Activated CD4-positive, alpha-beta memory T cell treated with anti-CD3 and anti-CD28 coated beads, Interleukin-2, amount 10 ng/mL, durations not matched to agents 7 days and 5 days (primary cell): ENCODE data around the gene ATP6V0A1. TPM values are rescaled to one million over a fixed set of nuclear protein-coding genes. Genes with fewer than 3 reads are reported as not detected.

ENCODE experiments used
- CTCF ChIA-PET: fragments of 350-600 bp; sonication (Branson Sonifier 250); formaldehyde crosslinking; loops from one replicate; lab custom pipeline; 2021; ENCODE audit warnings: antibody characterized with exemption, inconsistent platforms; lab: Charles Lee
- POLR2A ChIA-PET: fragments of 350-600 bp; sonication (Branson Sonifier 250); formaldehyde crosslinking; loops from one replicate; lab custom pipeline; 2021; ENCODE audit warnings: antibody characterized with exemption; lab: Charles Lee
- DNase-seq: peaks from one replicate; pipeline ENCODE4 v3.0.0-alpha.2; 2020
- H3K27ac Mint-ChIP-seq: one replicate; pipeline ENCODE4 v1.8.0; 2021; ENCODE audit warnings: mild to moderate bottlenecking, mixed read lengths
- H3K27me3 Mint-ChIP-seq: one replicate; pipeline ENCODE4 v1.8.0; 2021; ENCODE audit warnings: mixed read lengths
- H3K36me3 Mint-ChIP-seq: one replicate; pipeline ENCODE4 v1.8.0; 2021; ENCODE audit warnings: low read depth, mixed read lengths
- H3K4me1 Mint-ChIP-seq: one replicate; pipeline ENCODE4 v1.8.0; 2021; ENCODE audit warnings: mixed read lengths
- H3K4me3 Mint-ChIP-seq: one replicate; pipeline ENCODE4 v1.8.0; 2021; ENCODE audit warnings: mild to moderate bottlenecking, mixed read lengths
- H3K9me3 Mint-ChIP-seq: one replicate; pipeline ENCODE4 v1.8.0; 2021; ENCODE audit warnings: mixed read lengths
- total RNA-seq, 2 experiments: library from RNA; stranded (reverse); gene quantifications; one replicate each; pipeline ENCODE4 v1.2.3, GENCODE V29; 2021

ATP6V0A1 gene
- total RNA-seq, 2 experiments from 2014 or later: 5.8 to 8.6 TPM

DNA sequence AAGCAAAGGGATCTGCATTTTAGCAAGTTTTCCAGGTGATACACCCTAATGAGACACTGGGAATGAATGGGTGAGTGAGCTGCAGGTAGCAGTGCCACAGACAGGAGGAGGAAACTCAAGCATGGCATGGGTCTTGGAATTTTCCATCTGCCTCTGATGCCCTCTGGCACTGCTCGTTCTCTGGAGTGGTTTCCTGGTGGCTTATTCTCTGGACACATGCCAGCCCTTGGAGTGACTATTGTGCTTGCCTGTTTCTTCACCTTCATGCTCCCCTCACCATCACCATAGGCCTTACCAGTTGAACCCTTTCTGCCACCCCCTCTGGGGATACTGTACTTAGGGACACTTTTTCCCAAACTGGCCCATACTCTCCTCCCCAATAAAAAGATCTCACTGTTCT lies 104.9 kb downstream of the ATP6V0A1 start:
- H3K27ac Mint-ChIP-seq: peak overlapping the region; percentile 50
- POLR2A ChIA-PET: interaction anchor here (1.0 to 7.7 kb wide), 2 partner anchors 9 to 14 kb away, joined by 3 to 109 read pairs; partner anchors contain the start of gene PSMC3IP

DNA sequence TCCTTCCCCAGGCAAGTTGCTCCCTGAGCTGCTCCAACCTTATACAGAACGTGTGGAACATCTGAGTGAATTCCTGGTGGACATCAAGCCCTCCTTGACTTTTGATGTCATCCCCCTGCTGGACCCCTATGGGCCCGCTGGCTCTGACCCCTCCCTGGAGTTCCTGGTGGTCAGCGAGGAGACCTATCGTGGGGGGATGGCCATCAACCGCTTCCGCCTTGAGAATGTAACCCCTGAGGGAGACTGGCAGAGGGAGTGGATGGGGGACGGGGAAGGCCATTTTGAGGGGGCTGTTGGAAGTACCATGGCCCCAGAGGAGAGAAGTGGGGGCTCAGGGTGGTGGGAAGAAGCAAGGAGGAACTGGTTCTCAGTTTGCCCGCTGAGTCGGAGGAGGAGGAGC lies 105.3 kb downstream of the ATP6V0A1 start:
- H3K27me3 Mint-ChIP-seq: no peaks in the 10 kb centered on the region
- H3K4me1 Mint-ChIP-seq: peaks cover 55% of the 10 kb centered on the region
- H3K36me3 Mint-ChIP-seq: peaks cover 39% of the 10 kb centered on the region
- peak overlapping the region; percentile 96 for H3K4me3 Mint-ChIP-seq
- ChIA-PET POLR2A (interaction anchor here (1.5 to 7.7 kb wide), 2 partner anchors 9 to 14 kb away, joined by 7 to 109 read pairs; partner anchors contain the start of gene PSMC3IP), CTCF (interaction anchor here (2.7 kb wide), 1 partner anchor 14 kb away, joined by 11 read pairs; the partner anchor contains the start of gene PSMC3IP)
- H3K9me3 Mint-ChIP-seq: no peaks in the 10 kb centered on the region
- no peak for DNase-seq
- peak overlapping the region; percentile 50 for H3K27ac Mint-ChIP-seq

More for the DNA sequence above, 104.9 kb downstream of the ATP6V0A1 start:
- Mint-ChIP-seq H3K4me3 (peak overlapping the region; percentile 96), H3K9me3 (no peaks in the 10 kb centered on the region), H3K36me3 (peaks cover 37% of the 10 kb centered on the region), H3K27me3 (no peaks in the 10 kb centered on the region), H3K4me1 (peaks cover 51% of the 10 kb centered on the region)
- CTCF ChIA-PET: interaction anchor here (0.6 to 2.7 kb wide), 2 partner anchors 15 to 656 kb away, joined by 4 to 11 read pairs; partner anchors contain the start of gene PSMC3IP
- DNase-seq: no peak

DNA sequence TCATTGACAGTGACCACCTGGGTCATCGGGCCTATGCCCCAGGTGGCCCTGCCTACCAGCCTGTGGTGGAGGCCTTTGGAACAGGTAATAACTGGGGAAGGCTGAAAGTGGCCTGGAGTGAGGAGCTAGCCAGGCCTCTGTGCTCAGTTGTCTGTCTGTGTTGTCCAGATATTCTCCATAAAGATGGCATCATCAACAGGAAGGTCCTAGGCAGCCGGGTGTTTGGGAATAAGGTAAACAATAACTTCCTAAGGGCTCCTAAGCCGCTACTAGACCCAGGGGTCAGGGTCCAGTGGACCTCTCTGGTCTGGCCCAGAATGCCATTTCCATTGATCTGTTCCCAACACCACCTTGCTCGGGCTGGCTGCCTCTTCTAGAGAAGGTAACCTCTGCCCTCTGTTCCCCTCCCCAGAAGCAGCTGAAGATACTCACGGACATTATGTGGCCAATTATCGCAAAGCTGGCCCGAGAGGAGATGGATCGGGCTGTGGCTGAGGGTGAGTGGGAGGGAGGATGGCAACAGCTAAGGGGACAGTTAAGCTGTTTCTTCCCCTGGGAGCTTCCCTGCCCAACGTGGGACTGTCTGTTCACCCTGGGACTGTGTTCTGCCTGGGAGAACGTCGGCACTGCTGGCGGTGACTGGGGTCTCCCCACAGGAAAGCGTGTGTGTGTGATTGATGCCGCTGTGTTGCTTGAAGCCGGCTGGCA lies 106.3 kb downstream of the ATP6V0A1 start:
- Mint-ChIP-seq H3K4me3 (no peak overlapping the region), H3K4me1 (peaks cover 63% of the 10 kb centered on the region), H3K36me3 (peaks cover 50% of the 10 kb centered on the region), H3K27ac (no peak overlapping the region), H3K9me3 (no peaks in the 10 kb centered on the region), H3K27me3 (no peaks in the 10 kb centered on the region)
- CTCF ChIA-PET: interaction anchor here (0.5 to 2.7 kb wide), 2 partner anchors 13 to 254 kb away, joined by 3 to 11 read pairs; partner anchors contain the start of gene PSMC3IP
- DNase-seq: no peak
- POLR2A ChIA-PET: interaction anchor here (1.4 to 7.7 kb wide), 5 partner anchors 11 to 433 kb away, joined by 4 to 109 read pairs (median 5); partner anchors contain the start of genes NAGLU, PSMC3IP and VPS25

DNA sequence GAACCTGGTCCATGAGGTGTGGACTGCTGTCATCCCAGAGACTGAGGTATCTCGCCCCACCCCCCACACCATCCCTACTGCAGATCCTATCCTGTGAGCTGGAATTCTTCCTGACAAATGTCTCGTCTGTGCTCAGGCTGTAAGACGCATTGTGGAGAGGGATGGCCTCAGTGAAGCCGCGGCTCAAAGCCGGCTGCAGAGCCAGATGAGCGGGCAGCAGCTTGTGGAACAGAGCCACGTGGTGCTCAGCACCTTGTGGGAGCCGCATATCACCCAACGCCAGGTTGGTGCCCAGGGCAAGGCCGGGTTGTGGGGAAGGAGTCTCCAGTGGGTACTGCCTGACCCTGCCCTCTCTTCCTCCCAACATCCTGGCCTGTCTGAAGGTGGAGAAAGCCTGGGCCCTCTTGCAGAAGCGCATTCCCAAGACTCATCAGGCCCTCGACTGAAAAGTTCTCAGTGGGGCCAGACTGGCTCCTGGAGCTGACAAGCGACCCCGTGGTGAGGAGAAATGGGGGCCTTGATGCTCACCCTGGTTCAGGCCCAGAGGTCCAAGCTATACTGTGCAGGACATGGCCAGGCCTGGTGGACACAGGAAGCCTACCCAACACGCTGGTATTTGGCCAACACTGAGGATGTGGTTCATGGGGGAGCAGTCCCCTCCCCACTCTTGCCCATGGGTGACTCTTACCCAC lies 107.0 kb downstream of the ATP6V0A1 start:
- H3K27me3 Mint-ChIP-seq: no peaks in the 10 kb centered on the region
- peaks cover 55% of the 10 kb centered on the region for H3K36me3 Mint-ChIP-seq
- no peak overlapping the region for H3K4me3 Mint-ChIP-seq
- no peak for DNase-seq
- no peaks in the 10 kb centered on the region for H3K9me3 Mint-ChIP-seq
- H3K4me1 Mint-ChIP-seq: peaks cover 61% of the 10 kb centered on the region
- ChIA-PET CTCF (interaction anchor here (0.8 to 3.8 kb wide), 2 partner anchors 12 to 48 kb away, joined by 3 to 37 read pairs; partner anchors contain the start of gene PSMC3IP), POLR2A (interaction anchor here (1.4 to 7.7 kb wide), 6 partner anchors 11 to 432 kb away, joined by 4 to 109 read pairs (median 6); partner anchors contain the start of genes NAGLU, PSMC3IP and VPS25)
- H3K27ac Mint-ChIP-seq: peak overlapping the region; percentile 93

DNA sequence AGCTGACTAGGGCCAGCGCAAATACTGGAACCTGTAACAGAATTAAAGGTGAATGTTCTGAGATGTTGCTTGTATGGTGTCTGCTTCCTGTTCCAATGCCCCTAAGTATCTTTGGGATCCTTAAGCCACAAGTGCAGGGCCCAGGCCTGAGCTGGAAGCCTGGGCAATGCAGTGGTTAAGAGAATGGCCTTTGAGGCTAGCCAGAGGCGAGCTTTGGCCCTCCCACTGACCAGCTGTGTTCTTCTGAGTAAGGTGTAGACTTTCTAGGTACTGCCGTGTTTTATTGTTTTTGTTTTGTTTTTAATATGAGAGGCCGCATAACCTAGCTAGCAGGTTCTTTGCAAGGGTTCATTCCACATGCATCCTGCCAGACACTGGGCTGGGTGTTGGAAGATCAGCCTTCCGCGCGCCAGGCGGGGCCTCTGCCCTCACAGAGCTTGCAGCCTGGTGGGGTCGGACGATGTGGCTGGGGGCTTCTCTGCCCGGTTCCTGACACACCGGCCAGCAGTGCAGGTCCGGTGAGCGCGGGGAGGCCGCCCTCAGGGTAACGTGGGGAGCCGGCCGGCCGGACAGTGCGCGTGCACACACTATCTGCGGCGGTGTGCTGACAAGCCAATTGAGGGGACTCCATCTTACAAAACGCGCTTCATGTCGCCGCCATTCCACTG lies 107.7 kb downstream of the ATP6V0A1 start:
- ChIA-PET POLR2A (interaction anchor here (1.2 to 7.7 kb wide), 10 partner anchors 11 to 432 kb away, joined by 3 to 109 read pairs (median 6); partner anchors contain the start of genes BECN1, NAGLU, PSMC3IP and RETREG3), CTCF (interaction anchor here (0.8 to 3.8 kb wide), 4 partner anchors 11 to 264 kb away, joined by 3 to 37 read pairs (median 6); partner anchors contain the start of gene PSMC3IP)
- H3K27ac Mint-ChIP-seq: peak overlapping the region; percentile 93
- H3K36me3 Mint-ChIP-seq: peaks cover 61% of the 10 kb centered on the region
- H3K9me3 Mint-ChIP-seq: no peaks in the 10 kb centered on the region
- H3K27me3 Mint-ChIP-seq: no peaks in the 10 kb centered on the region
- H3K4me3 Mint-ChIP-seq: peak overlapping the region; percentile 92
- peaks cover 62% of the 10 kb centered on the region for H3K4me1 Mint-ChIP-seq
- no peak for DNase-seq

DNA sequence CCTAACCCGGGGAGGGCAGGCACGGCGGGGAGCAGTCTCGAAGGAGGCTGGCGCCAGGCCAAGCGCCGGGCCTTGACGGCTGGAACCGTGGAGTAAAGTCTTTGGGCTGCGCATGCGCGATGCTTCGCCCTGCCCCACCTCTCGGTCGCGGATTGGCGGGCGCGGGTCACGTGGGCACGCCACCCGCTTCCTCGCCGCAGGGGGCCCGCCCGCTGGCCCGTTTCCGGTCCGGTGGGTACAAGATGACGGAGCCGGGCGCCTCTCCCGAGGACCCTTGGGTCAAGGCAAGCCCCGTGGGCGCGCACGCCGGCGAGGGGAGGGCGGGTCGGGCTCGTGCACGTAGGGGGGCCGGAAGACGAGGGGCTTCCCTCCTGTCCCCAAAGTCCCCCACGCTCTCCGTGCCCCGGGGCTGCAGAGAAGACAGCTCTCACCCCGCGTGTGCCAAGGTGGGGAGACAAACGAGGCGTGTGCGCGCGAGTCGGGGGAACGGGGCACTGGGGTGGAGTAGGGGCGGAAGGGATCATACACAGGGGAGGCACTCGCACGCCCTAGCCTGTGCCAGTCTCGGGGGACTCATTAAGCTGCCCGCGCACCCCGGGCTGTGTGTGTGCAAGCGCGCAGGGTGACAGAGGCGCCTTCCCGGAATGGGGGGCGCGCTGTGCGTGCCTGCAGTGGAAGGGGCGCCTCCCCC lies 108.3 kb downstream of the ATP6V0A1 start, which contains the start of gene MLX:
MLX (plus strand) TSS at position 218 of the 691 bp plus-strand sequence; CDS start at position 243, 25 bp downstream.
- H3K27ac Mint-ChIP-seq: peak within 1 kb of the TSS; percentile 93
- H3K4me1 Mint-ChIP-seq: peaks cover 59% of the 10 kb centered on the region
- H3K9me3 Mint-ChIP-seq: no peaks in the 10 kb centered on the region
- CTCF ChIA-PET: interaction anchor here (0.9 to 3.8 kb wide), 3 partner anchors 10 to 263 kb away, joined by 5 to 37 read pairs (median 8); partner anchors contain the start of gene PSMC3IP
- no peaks in the 10 kb centered on the region for H3K27me3 Mint-ChIP-seq
- peak within 1 kb of the TSS; percentile 92 for H3K4me3 Mint-ChIP-seq
- POLR2A ChIA-PET: interaction anchor here (0.7 to 7.7 kb wide), 12 partner anchors 10 to 257 kb away, joined by 3 to 109 read pairs (median 5); partner anchors contain the start of genes BECN1, NAGLU, PLEKHH3 and PSMC3IP
- peak; percentile 93 for DNase-seq
- H3K36me3 Mint-ChIP-seq: peaks cover 64% of the 10 kb centered on the region

DNA sequence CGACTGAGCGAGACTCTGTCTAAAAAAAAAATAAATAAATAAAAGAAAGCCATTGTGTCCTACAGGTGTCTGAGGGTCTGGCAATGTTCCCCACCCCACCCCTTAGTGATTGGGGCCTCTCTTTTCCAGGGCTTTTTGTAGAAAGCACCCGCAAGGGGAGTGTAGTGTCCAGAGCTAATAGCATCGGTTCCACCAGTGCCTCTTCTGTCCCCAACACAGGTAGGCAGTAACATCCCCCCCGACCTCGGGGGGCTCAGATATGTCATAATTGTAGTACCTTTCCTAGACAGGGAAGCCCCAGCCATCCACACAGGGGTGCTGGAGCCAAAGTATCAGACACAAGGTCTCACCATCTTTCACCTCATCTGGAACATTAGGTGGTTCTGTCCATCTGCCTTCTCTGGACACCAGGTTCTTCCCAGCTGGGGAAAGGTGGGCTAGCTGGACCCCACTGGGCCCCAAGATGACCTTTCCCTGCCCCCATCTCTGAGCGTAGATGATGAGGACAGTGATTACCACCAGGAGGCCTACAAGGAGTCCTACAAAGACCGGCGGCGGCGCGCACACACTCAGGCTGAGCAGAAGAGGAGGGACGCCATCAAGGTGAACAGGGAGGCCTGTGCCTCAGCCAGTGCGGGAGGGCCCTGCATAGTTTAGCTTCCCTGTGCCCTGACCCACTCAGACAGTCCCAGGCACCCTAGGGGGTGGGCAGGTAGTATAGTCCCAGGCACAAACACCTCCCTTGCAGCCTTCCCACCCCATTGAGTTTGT lies 109.8 kb downstream of the ATP6V0A1 start:
- Mint-ChIP-seq H3K4me3 (peak overlapping the region; percentile 92), H3K9me3 (no peaks in the 10 kb centered on the region), H3K27ac (peak overlapping the region; percentile 58), H3K27me3 (no peaks in the 10 kb centered on the region), H3K4me1 (peaks cover 56% of the 10 kb centered on the region), H3K36me3 (peaks cover 70% of the 10 kb centered on the region)
- ChIA-PET POLR2A (interaction anchor here (1.2 to 7.7 kb wide), 3 partner anchors 9 to 32 kb away, joined by 8 to 109 read pairs (median 23); partner anchors contain the start of genes NAGLU and PSMC3IP), CTCF (interaction anchor here (3.8 kb wide), 1 partner anchor 9 kb away, joined by 37 read pairs; the partner anchor contains the start of gene PSMC3IP)
- DNase-seq: no peak

DNA sequence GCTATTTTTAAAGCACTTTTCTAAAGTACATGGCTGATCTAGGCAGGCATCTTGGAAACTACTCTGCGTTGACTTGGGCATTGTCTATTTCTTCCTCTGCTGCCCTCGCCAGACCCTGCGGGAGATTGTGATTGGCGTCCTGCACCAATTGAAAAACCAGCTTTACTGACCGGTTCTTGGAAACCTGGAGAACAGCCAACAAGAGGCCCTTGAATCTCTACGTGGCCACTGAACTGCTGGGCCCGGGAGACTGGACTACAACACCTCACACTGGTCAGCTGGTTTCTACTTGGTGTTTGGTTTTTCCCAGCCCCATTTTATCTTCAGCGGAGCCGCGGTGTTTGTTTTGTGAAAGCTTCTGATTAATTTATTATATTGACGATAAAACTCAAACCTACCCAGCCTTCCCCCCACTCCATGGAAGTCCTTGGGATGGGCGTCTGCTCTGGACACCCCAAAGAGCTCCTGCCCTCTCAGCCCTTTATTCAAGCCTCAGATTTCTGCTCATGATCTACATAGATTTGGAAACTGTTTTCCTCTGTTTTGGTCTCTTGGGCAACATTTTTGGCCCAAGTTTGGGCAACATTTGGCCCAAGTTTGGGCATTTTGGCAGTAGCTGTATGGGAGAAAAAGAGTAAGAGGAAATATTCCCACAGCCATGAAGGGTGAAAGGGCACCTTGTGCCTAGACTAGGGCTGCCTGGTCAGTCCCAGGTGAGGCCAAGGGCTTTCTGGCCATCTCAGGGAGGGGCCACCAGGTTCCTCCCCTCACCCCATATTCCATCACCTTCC lies 113.0 kb downstream of the ATP6V0A1 start:
- no peak for DNase-seq
- H3K9me3 Mint-ChIP-seq: no peaks in the 10 kb centered on the region
- peaks cover 75% of the 10 kb centered on the region for H3K36me3 Mint-ChIP-seq
- H3K27me3 Mint-ChIP-seq: no peaks in the 10 kb centered on the region
- no peak overlapping the region for H3K4me3 Mint-ChIP-seq
- H3K4me1 Mint-ChIP-seq: peaks cover 65% of the 10 kb centered on the region
- ChIA-PET CTCF (interaction anchor here (1.7 kb wide), 1 partner anchor 36 kb away, joined by 6 read pairs; the partner anchor contains the start of gene NAGLU), POLR2A (interaction anchor here (0.6 kb wide), 1 partner anchor 380 kb away, joined by 3 read pairs; no protein-coding TSS in a partner anchor)
- no peak overlapping the region for H3K27ac Mint-ChIP-seq
